Measurements from ENCODE around the gene PCK2.
"Not testable (repeated sequence)": the region's sequence is repeated elsewhere in the genome, so short reads cannot be mapped to it uniquely, and the experiment has no call there.

Gene PCK2

GRCh38 chr14:24093901-24094840 is at the start of gene PCK2:
Gene PCK2, plus strand, starts transcription at chr14:24094311. Its CDS starts 95 bp downstream, at chr14:24094406.
- WGBS (ENCODE audit: insufficient coverage, insufficient read length), result no CpG with 5 or more reads among the region's 68 CpGs
- peaks cover 6% of the 10 kb centered on the region; the same call in 1 of the 2 replicates for H3K4me1 ChIP-seq (ENCODE audit: control insufficient read depth, insufficient read depth, low read length)

GRCh38 chr14:24049002-24049401 is 45.1 kb upstream of the PCK2 start:
- not testable (repeated sequence) for DNase-seq (ENCODE audit: low read depth, low spot score); H3K9me3 ChIP-seq (ENCODE audit: control insufficient read depth, insufficient read depth, low read length); H3K4me1 ChIP-seq (ENCODE audit: control insufficient read depth, insufficient read depth, low read length); H3K27ac ChIP-seq (ENCODE audit: low read length); H3K27me3 ChIP-seq (ENCODE audit: control insufficient read depth, insufficient read depth, low read length); H3K36me3 ChIP-seq (ENCODE audit: control insufficient read depth, insufficient read depth, low read length); H3K4me3 ChIP-seq (ENCODE audit: low read length)
- WGBS (ENCODE audit: insufficient coverage, insufficient read length), result no CpG with 5 or more reads among the region's 2 CpGs

More at GRCh38 chr14:24093901-24094840, at the start of gene PCK2:
- Histone ChIP-seq H3K27me3 (ENCODE audit: control insufficient read depth, insufficient read depth, low read length) (no peaks in the 10 kb centered on the region), H3K9me3 (ENCODE audit: control insufficient read depth, insufficient read depth, low read length) (no peaks in the 10 kb centered on the region), H3K4me3 (ENCODE audit: low read length) (peak within 1 kb of the TSS; percentile 83), H3K27ac (ENCODE audit: low read length) (no peak within 1 kb of the TSS), H3K36me3 (ENCODE audit: control insufficient read depth, insufficient read depth, low read length) (peaks cover 9% of the 10 kb centered on the region)
- no peak for DNase-seq (ENCODE audit: low read depth, low spot score)

DNA sequence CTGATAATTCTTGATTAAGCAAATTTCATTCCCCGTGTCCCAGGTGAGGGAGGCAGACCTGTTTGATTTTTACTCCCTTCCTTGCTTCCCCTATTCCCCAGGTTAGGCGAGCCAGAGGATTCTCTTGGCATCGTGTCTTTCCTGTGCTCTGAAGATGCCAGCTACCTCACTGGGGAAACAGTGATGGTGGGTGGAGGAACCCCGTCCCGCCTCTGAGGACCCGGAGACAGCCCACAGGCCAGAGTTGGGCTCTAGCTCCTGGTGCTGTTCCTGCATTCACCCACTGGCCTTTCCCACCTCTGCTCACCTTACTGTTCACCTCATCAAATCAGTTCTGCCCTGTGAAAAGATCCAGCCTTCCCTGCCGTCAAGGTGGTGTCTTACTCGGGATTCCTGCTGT is 43.4 kb upstream of the PCK2 start:
- H3K9me3 ChIP-seq (ENCODE audit: control insufficient read depth, insufficient read depth, low read length); H3K4me1 ChIP-seq (ENCODE audit: control insufficient read depth, insufficient read depth, low read length); H3K36me3 ChIP-seq (ENCODE audit: control insufficient read depth, insufficient read depth, low read length); DNase-seq (ENCODE audit: low read depth, low spot score); H3K27me3 ChIP-seq (ENCODE audit: control insufficient read depth, insufficient read depth, low read length); H3K4me3 ChIP-seq (ENCODE audit: low read length); H3K27ac ChIP-seq (ENCODE audit: low read length): not testable (repeated sequence)
- no CpG with 5 or more reads among the region's 8 CpGs for WGBS (ENCODE audit: insufficient coverage, insufficient read length)

DNA sequence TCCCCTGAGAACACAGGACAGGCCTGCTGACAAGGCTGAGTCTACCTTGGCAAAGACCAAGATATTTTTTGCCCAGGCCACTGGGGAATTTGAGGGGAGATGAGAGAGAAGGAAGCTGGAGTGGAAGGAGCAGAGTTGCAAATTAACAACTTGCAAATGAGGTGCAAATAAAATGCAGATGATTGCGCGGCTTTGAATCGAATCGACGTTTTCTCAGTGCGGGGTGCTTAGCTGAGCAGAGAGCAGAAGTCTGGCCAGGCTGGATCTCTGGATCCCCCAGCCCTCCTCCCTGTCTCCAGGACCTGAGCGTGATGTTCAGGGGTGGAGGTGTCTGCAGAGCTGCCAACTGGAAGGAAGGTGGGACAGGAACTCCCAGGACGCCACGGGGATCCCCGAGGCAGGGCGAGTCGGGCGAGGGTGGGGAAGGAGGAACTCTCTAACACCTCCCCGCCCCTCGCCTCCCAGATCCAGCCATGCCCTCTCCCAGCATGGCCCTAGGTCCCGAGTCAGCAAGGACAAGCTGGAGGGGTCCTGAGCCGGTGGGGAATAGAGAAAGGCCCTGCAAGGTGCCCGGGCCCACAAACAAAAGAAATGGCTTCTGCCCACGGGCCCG is 42.8 kb upstream of the PCK2 start:
- no CpG with 5 or more reads among the region's 20 CpGs for WGBS (ENCODE audit: insufficient coverage, insufficient read length)
- H3K9me3 ChIP-seq (ENCODE audit: control insufficient read depth, insufficient read depth, low read length), result no peaks in the 10 kb centered on the region
- H3K4me1 ChIP-seq (ENCODE audit: control insufficient read depth, insufficient read depth, low read length), result peaks cover 3% of the 10 kb centered on the region; the same call in 1 of the 2 replicates
- no peak for DNase-seq (ENCODE audit: low read depth, low spot score)
- H3K27ac ChIP-seq (ENCODE audit: low read length), result no peak overlapping the region
- H3K36me3 ChIP-seq (ENCODE audit: control insufficient read depth, insufficient read depth, low read length), result no peaks in the 10 kb centered on the region
- H3K4me3 ChIP-seq (ENCODE audit: low read length), result peak overlapping the region; percentile 53; the same call in 1 of the 2 replicates
- H3K27me3 ChIP-seq (ENCODE audit: control insufficient read depth, insufficient read depth, low read length), result no peaks in the 10 kb centered on the region

GRCh38 chr14:24051789-24052655 is 42.1 kb upstream of the PCK2 start, which contains the start of gene CARMIL3:
Gene CARMIL3, plus strand, starts transcription at chr14:24052009. Its CDS starts 145 bp downstream, at chr14:24052154.
- H3K9me3 ChIP-seq (ENCODE audit: control insufficient read depth, insufficient read depth, low read length), result no peaks in the 10 kb centered on the region
- no CpG with 5 or more reads among the region's 92 CpGs for WGBS (ENCODE audit: insufficient coverage, insufficient read length)
- H3K4me3 ChIP-seq (ENCODE audit: low read length), result peak within 1 kb of the TSS; percentile 53; the same call in 1 of the 2 replicates
- no peaks in the 10 kb centered on the region for H3K27me3 ChIP-seq (ENCODE audit: control insufficient read depth, insufficient read depth, low read length)
- H3K27ac ChIP-seq (ENCODE audit: low read length), result no peak within 1 kb of the TSS
- no peak for DNase-seq (ENCODE audit: low read depth, low spot score)
- no peaks in the 10 kb centered on the region for H3K36me3 ChIP-seq (ENCODE audit: control insufficient read depth, insufficient read depth, low read length)
- peaks cover 3% of the 10 kb centered on the region; the same call in 1 of the 2 replicates for H3K4me1 ChIP-seq (ENCODE audit: control insufficient read depth, insufficient read depth, low read length)

- whole genome bisulfite sequencing (ENCODE audit: insufficient coverage, insufficient read length), result no CpG with 5 or more reads among the region's 20 CpGs
These were observed 41.2 kb upstream of the PCK2 start for GRCh38 chr14:24052656-24053547.

DNA sequence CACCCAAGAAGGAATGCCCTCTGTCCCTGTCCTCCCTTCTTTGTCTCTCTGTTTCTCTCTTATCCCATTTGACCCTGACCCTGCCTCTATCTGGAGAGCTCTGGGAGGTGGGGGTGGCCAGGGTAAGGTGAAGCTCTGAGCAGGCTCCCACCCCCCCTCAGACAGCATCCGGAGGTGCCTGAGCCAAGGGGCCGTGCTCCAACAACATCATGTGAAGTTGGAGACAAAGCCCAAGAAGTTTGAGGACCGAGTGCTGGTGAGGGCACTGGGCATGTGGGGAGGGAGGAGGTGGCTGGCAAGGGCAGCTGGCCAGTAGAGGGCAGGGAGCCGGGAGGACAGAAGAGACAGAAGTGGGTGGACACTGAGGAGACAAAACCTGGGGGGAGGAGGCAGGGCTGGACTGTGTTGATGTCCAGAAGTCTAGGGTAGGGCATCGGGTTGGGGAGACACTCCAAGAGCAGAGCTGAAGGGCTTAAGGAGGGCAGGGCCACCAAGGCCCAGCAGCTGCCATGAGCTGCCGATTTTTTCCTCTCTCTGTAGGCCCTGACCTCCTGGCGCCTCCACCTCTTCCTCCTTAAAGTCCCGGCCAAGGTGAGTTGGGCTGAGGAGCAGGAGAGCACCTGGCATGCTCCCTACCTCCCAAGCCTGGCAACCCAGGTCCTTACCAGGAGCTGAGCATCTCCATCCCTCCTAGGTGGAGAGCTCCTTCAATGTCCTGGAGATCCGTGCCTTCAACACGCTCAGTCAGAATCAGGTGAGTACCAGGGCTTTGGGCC is 40.4 kb upstream of the PCK2 start:
- Histone ChIP-seq H3K27me3 (ENCODE audit: control insufficient read depth, insufficient read depth, low read length) (no peaks in the 10 kb centered on the region), H3K4me1 (ENCODE audit: control insufficient read depth, insufficient read depth, low read length) (peaks cover 3% of the 10 kb centered on the region; the same call in 1 of the 2 replicates), H3K4me3 (ENCODE audit: low read length) (no peak overlapping the region), H3K36me3 (ENCODE audit: control insufficient read depth, insufficient read depth, low read length) (no peaks in the 10 kb centered on the region), H3K27ac (ENCODE audit: low read length) (no peak overlapping the region), H3K9me3 (ENCODE audit: control insufficient read depth, insufficient read depth, low read length) (no peaks in the 10 kb centered on the region)
- no peak for DNase-seq (ENCODE audit: low read depth, low spot score)
- WGBS (ENCODE audit: insufficient coverage, insufficient read length), result no CpG with 5 or more reads among the region's 10 CpGs

More at GRCh38 chr14:24052656-24053547, 41.2 kb upstream of the PCK2 start:
- Histone ChIP-seq H3K9me3 (ENCODE audit: control insufficient read depth, insufficient read depth, low read length) (no peaks in the 10 kb centered on the region), H3K4me3 (ENCODE audit: low read length) (no peak overlapping the region; the same call in 1 of the 2 replicates), H3K27me3 (ENCODE audit: control insufficient read depth, insufficient read depth, low read length) (no peaks in the 10 kb centered on the region), H3K27ac (ENCODE audit: low read length) (no peak overlapping the region), H3K36me3 (ENCODE audit: control insufficient read depth, insufficient read depth, low read length) (no peaks in the 10 kb centered on the region), H3K4me1 (ENCODE audit: control insufficient read depth, insufficient read depth, low read length) (peaks cover 3% of the 10 kb centered on the region; the same call in 1 of the 2 replicates)
- DNase-seq (ENCODE audit: low read depth, low spot score), result no peak

GRCh38 chr14:24054324-24054641 is 39.8 kb upstream of the PCK2 start:
- Histone ChIP-seq H3K9me3 (ENCODE audit: control insufficient read depth, insufficient read depth, low read length) (no peaks in the 10 kb centered on the region), H3K4me3 (ENCODE audit: low read length) (no peak overlapping the region), H3K36me3 (ENCODE audit: control insufficient read depth, insufficient read depth, low read length) (no peaks in the 10 kb centered on the region), H3K27ac (ENCODE audit: low read length) (no peak overlapping the region), H3K4me1 (ENCODE audit: control insufficient read depth, insufficient read depth, low read length) (peaks cover 3% of the 10 kb centered on the region; the same call in 1 of the 2 replicates), H3K27me3 (ENCODE audit: control insufficient read depth, insufficient read depth, low read length) (no peaks in the 10 kb centered on the region)
- no CpG with 5 or more reads among the region's 6 CpGs for WGBS (ENCODE audit: insufficient coverage, insufficient read length)
- no peak for DNase-seq (ENCODE audit: low read depth, low spot score)

GRCh38 chr14:24054646-24055045 is 39.5 kb upstream of the PCK2 start:
- H3K4me1 ChIP-seq (ENCODE audit: control insufficient read depth, insufficient read depth, low read length), result peaks cover 3% of the 10 kb centered on the region; the same call in 1 of the 2 replicates
- no peak overlapping the region for H3K4me3 ChIP-seq (ENCODE audit: low read length)
- H3K27ac ChIP-seq (ENCODE audit: low read length), result no peak overlapping the region
- no peak for DNase-seq (ENCODE audit: low read depth, low spot score)
- H3K9me3 ChIP-seq (ENCODE audit: control insufficient read depth, insufficient read depth, low read length), result no peaks in the 10 kb centered on the region
- H3K36me3 ChIP-seq (ENCODE audit: control insufficient read depth, insufficient read depth, low read length), result no peaks in the 10 kb centered on the region
- no peaks in the 10 kb centered on the region for H3K27me3 ChIP-seq (ENCODE audit: control insufficient read depth, insufficient read depth, low read length)
- no CpG with 5 or more reads among the region's 9 CpGs for WGBS (ENCODE audit: insufficient coverage, insufficient read length)
